IPS DF 6.9 (cell line): Measurements from ENCODE around the gene NOS1.
A peak's percentile ranks its signal among the peaks of the same experiment; 100 is the strongest.
"Not testable (repeated sequence)": the region's sequence is repeated elsewhere in the genome, so short reads cannot be mapped to it uniquely, and the experiment has no call there.

Experiments used
- DNase-seq: peaks from one replicate; pipeline ENCODE4 v3.0.0-alpha.2; 2013; ENCODE audit warnings: low read depth, low spot score
- H3K27ac ChIP-seq: one replicate; pipeline ENCODE4 v1.5.1; 2013; ENCODE audit warnings: low read length, control low read depth
- H3K27me3 ChIP-seq: 2 replicates; pipeline ENCODE4 v1.6.1; 2013; ENCODE audit warnings: mild to moderate bottlenecking, low read length; ENCODE audit not compliant: control insufficient read depth, insufficient read depth
- H3K36me3 ChIP-seq: 2 replicates; pipeline ENCODE4 v1.6.1; 2013; ENCODE audit warnings: low read length; ENCODE audit not compliant: control insufficient read depth, insufficient read depth
- H3K4me1 ChIP-seq: 2 replicates; pipeline ENCODE4 v1.6.1; 2013; ENCODE audit warnings: low read length; ENCODE audit not compliant: control insufficient read depth, insufficient read depth
- H3K4me3 ChIP-seq: 2 replicates; pipeline ENCODE4 v1.5.1; 2013; ENCODE audit warnings: mild to moderate bottlenecking, low read length
- H3K9me3 ChIP-seq: 2 replicates; pipeline ENCODE4 v1.6.1; 2013; ENCODE audit warnings: low read length, inconsistent platforms; ENCODE audit not compliant: control insufficient read depth, insufficient read depth
- WGBS: extraction: QIAGEN DNeasy Blood & Tissue Kit; methylation state at CpG from one replicate; pipeline ENCODE4 v1.1.7; 2013; ENCODE audit warnings: mixed read lengths, missing lambda C conversion rate; ENCODE audit not compliant: insufficient read length, insufficient coverage; 5-methylcytosine and 5-hydroxymethylcytosine counted together

NOS1 gene

DNA sequence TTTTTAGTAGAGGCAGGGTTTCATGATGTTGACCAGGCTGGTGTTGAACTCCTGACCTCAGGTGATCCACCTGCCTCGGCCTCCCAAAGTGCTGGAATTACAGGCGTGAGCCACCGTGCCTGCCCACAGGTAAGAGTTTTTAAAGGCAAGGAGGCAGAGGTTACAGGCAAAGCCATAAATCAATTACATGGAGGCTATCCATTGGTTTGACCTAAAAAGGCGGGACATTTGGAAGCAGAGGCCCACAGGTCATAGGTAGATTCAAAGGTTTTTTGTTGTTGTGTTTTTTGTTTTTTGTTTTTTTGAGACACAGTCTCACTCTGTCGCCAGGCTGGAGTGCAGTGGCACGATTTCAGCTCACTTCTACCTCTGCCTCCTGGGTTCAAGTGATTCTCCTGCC lies 165.1 kb downstream of the NOS1 start:
- WGBS: no CpG with 5 or more reads among the region's 6 CpGs
- H3K36me3 ChIP-seq, H3K27ac ChIP-seq: not testable (repeated sequence)

DNA sequence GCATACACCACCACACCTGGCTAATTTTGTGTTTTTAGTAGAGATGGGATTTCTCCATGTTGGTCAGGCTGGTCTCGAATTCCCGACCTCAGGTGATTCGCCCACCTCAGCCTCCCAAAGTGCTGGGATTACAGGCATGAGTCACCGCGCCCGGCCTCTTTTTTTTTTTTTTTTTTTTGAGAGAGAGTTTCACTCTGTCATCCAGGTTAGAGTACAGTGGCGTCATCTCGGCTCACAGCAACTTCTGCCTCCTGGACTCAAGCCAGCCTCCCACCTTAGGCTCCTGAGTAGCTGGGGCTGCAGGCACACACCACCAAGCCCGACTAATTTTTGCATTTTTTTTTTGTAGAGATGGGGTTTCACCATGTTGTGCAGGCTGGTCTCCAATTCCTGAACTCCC lies 166.4 kb downstream of the NOS1 start:
- H3K27me3 ChIP-seq, H3K4me3 ChIP-seq, H3K27ac ChIP-seq, H3K4me1 ChIP-seq, H3K9me3 ChIP-seq, H3K36me3 ChIP-seq, DNase-seq: not testable (repeated sequence)
- WGBS: no CpG with 5 or more reads among the region's 9 CpGs

More for the DNA sequence above, 165.1 kb downstream of the NOS1 start:
- not testable (repeated sequence) for H3K9me3 ChIP-seq, H3K27me3 ChIP-seq, DNase-seq, H3K4me3 ChIP-seq, H3K4me1 ChIP-seq

DNA sequence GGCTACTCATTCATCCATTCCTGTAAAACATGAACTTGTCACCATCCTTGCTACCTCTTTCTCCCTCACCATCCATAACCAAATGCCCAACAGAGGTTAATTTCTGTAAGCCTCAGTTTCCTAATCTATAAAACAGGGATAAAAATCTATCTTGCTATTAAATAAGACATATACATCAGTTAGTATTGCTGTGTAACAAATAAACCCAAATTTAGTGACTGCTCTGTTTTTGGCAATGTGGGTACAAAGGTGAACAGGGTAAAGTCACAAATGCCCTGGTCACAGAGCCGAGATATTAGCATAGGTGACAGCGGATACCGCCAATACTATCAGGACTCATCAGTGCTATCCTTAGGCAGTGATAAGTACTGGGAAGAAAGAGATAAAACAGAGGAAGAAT lies 167.5 kb downstream of the NOS1 start:
- H3K27ac ChIP-seq: no peak overlapping the region
- no peak overlapping the region for H3K4me3 ChIP-seq
- H3K27me3 ChIP-seq: no peaks in the 10 kb centered on the region; the same call in 1 of the 2 replicates
- peaks cover under 1% of the 10 kb centered on the region; the same call in 1 of the 2 replicates for H3K4me1 ChIP-seq
- no peaks in the 10 kb centered on the region for H3K36me3 ChIP-seq
- DNase-seq: no peak
- no peaks in the 10 kb centered on the region for H3K9me3 ChIP-seq
- no CpG with 5 or more reads among the region's 3 CpGs for WGBS

DNA sequence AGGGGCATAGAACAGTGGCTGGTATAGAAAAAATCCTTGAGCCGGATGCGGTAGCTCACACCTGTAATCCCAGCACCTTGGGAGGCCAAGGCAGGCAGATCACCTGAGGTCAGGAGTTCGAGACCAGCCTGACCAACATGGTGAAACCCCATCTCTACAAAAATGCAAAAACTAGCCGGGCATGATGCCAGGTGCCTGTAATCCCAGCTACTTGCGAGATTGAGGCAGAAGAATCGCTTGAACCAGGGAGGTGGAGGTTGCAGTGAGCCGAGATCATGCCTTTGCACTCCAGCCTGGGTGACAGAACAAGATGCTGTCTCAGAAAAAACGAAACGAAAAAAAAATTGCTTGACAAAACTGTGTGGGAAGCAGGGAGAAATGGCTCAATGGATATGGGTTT lies 168.8 kb downstream of the NOS1 start:
- not testable (repeated sequence) for H3K4me1 ChIP-seq, H3K27me3 ChIP-seq, H3K36me3 ChIP-seq, DNase-seq, H3K27ac ChIP-seq, H3K4me3 ChIP-seq, H3K9me3 ChIP-seq
- WGBS: no CpG with 5 or more reads among the region's 9 CpGs

DNA sequence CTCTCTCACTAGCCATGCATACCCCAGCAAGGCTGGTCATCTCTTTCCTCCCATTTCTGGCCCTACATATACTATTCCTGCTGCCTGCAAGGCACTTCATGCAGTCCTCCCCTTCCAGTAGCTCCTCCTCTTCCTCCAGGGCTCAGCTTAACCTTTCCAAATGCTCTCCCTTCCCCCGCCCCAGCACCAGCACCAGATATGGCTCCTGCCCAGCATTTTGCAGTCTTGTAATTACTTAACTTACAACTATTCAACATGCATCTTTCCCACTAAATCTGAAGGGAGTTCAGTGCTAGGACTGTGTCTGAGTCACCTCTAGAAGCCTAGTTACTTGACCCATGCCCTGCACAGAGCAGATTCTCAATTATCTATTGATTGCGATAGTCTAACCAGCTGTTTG lies 169.4 kb downstream of the NOS1 start:
- no peaks in the 10 kb centered on the region; the same call in 1 of the 2 replicates for H3K36me3 ChIP-seq
- WGBS: no CpG with 5 or more reads among the region's 2 CpGs
- no peaks in the 10 kb centered on the region for H3K9me3 ChIP-seq
- DNase-seq: no peak
- H3K4me1 ChIP-seq: peaks cover 3% of the 10 kb centered on the region; the same call in 1 of the 2 replicates
- H3K4me3 ChIP-seq: no peak overlapping the region
- H3K27ac ChIP-seq: no peak overlapping the region
- no peaks in the 10 kb centered on the region; the same call in 1 of the 2 replicates for H3K27me3 ChIP-seq

DNA sequence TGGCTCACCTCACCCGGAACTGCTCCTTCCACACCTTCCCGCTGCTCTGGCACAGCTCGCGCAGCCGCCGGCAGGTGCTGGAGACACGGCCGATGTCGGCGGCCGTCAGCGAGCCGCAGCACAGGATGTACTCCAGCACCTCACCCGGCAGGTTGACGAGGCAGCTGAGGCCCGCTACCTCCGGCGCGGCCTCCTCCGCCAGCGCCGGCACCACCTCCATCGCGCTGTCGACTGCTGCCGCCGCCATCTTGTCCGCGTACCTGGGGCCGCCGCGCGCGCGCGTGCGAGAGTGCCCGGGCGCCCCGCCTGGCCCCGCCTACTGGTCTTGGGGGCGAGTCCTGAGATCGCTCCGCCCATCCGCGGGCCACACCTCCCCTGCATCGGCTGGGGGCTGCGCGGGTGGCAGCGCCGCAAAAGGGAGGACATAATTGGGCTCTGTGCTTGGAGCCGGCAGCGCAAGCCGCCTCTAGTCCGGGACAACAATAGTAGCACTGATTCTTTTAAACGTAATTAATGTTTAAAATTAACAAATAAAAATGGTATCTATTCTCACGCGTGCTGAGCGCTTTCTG lies 171.1 kb downstream of the NOS1 start, which contains the start of gene FBXO21:
Gene FBXO21 (minus strand): TSS at position 261 of the 572 bp plus-strand sequence. CDS start 14 bp downstream, at position 247.
- Histone ChIP-seq H3K4me3 (peak within 1 kb of the TSS; percentile 97), H3K27ac (no peak within 1 kb of the TSS), H3K36me3 (no peaks in the 10 kb centered on the region; the same call in 1 of the 2 replicates), H3K9me3 (no peaks in the 10 kb centered on the region), H3K4me1 (peaks cover 3% of the 10 kb centered on the region; the same call in 1 of the 2 replicates), H3K27me3 (no peaks in the 10 kb centered on the region; the same call in 1 of the 2 replicates)
- peak; percentile 64 for DNase-seq
- WGBS: no CpG with 5 or more reads among the region's 59 CpGs

DNA sequence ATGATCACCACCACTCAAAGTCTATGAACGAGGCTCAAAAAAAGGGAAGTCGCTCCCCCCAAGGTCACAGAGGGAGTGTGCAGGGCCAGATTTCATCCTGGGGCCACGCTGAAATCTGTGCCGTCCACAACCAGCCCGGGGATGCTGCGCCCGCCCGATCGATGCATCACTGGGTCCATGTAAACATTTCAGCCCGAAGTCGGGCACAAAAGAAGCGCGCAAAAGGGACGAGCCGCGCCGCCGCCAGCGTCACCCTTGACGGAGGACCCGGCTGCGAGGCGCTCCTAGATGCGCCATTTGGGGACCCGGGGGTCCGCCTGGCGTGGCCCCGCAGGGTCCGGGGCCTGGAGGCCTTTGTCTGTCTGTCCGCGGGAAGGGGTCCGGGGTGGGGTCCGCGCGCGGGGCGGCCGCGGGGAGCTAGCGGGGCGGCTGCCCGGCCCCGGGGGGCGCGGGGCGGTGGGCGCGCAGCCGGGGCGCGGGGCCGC lies 171.7 kb downstream of the NOS1 start:
- H3K4me3 ChIP-seq: peak overlapping the region; percentile 97
- H3K27ac ChIP-seq: no peak overlapping the region
- H3K27me3 ChIP-seq: no peaks in the 10 kb centered on the region; the same call in 1 of the 2 replicates
- H3K36me3 ChIP-seq: no peaks in the 10 kb centered on the region; the same call in 1 of the 2 replicates
- H3K4me1 ChIP-seq: peaks cover 3% of the 10 kb centered on the region; the same call in 1 of the 2 replicates
- no peaks in the 10 kb centered on the region for H3K9me3 ChIP-seq
- WGBS: no CpG with 5 or more reads among the region's 52 CpGs
- no peak for DNase-seq

DNA sequence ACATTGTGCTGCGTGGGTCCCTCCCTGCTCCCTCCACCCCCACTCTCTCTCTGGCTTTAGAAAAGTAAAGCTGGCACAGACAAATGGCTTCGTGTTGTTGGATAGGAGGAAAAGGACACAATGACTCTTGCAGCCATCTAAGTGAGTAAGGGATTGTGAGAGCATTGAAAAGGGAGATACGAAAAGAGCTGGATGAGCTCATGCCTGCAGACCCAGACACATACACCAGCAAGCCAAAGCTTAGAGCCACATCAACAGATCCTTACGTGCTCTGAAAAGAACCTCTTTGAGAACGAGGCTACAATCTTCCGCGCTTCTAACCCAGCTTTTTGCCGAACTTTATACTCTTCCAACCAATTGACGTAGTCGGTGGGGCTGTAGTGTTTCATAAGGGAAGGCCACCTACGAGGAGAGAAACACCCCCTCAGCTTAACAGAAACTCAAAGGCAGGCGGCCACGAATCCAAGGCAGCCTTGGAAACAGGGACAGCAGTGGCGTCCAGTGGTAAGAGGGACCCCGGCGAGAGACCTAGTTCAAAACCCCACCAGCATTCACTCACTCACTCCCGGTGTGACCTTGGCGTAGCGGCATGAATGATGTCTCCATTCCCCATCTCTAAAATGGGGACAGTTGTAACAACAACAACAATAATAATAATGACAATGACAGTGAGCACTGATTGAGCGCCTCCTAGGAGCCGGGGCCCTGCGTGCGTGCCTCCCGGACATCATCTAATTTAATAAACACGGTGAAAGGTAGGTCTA lies 172.3 kb downstream of the NOS1 start:
- H3K27me3 ChIP-seq: no peaks in the 10 kb centered on the region; the same call in 1 of the 2 replicates
- no peak overlapping the region for H3K27ac ChIP-seq
- WGBS: no CpG with 5 or more reads among the region's 25 CpGs
- peaks cover 3% of the 10 kb centered on the region; the same call in 1 of the 2 replicates for H3K4me1 ChIP-seq
- H3K4me3 ChIP-seq: peak overlapping the region; percentile 97
- H3K9me3 ChIP-seq: no peaks in the 10 kb centered on the region
- no peak for DNase-seq
- no peaks in the 10 kb centered on the region; the same call in 1 of the 2 replicates for H3K36me3 ChIP-seq

DNA sequence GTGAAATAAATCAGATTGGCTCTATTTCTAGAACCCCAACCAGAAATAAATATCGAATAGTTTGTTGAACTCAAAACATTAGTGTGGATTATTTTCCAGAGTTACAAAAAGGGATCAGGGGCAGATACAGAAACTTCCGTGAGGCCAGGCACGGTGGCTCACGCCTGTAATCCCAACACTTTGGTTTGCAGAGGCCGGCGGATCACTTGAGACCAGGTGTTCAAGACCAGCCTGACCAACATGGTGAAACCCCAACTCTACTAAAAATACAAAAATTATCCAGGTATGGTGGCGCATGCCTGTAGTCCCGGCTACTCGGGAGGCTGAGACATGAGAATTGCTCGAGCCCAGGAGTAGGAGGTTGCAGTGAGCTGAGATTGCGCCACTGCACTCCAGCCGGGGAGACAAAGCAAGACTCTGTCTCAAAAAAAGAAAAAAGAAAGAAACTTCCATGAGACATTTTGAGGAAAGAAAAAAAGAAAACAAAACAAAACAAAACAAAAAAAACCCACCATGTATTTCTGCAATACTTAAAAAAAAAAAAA lies 173.2 kb downstream of the NOS1 start:
- Histone ChIP-seq H3K36me3 (no peaks in the 10 kb centered on the region; the same call in 1 of the 2 replicates), H3K4me3 (no peak overlapping the region)
- no CpG with 5 or more reads among the region's 12 CpGs for WGBS

DNA sequence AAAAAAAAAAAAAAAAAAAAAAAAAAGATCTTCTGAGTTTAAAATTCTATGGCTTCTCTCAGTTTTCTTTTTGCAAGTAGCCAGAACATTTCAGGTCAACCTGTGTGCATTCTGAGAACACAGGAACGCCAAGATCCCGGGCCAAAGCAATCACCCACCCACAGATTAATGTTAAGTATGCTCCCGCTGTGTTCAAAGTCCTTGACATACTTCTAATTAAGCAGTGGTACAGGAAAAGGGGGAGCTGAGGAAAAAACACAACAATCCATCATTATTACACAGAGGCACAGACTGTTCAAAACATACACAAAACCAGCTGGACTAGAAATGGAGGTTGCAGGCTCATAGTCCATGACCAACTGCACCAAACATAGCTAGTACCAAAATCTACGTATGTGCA lies 174.0 kb downstream of the NOS1 start:
- no CpG with 5 or more reads among the region's 4 CpGs for WGBS
- no peaks in the 10 kb centered on the region; the same call in 1 of the 2 replicates for H3K27me3 ChIP-seq
- peaks cover 3% of the 10 kb centered on the region; the same call in 1 of the 2 replicates for H3K4me1 ChIP-seq
- H3K36me3 ChIP-seq: no peaks in the 10 kb centered on the region; the same call in 1 of the 2 replicates
- H3K27ac ChIP-seq: no peak overlapping the region
- no peaks in the 10 kb centered on the region for H3K9me3 ChIP-seq
- DNase-seq: no peak
- H3K4me3 ChIP-seq: no peak overlapping the region

More for the DNA sequence above, 173.2 kb downstream of the NOS1 start:
- Histone ChIP-seq H3K4me1 (peaks cover 3% of the 10 kb centered on the region; the same call in 1 of the 2 replicates), H3K9me3 (no peaks in the 10 kb centered on the region), H3K27ac (no peak overlapping the region), H3K27me3 (no peaks in the 10 kb centered on the region; the same call in 1 of the 2 replicates)
- DNase-seq: no peak
